ENCODE data around the gene PGP. TPM values are rescaled to one million over a fixed set of nuclear protein-coding genes. Genes with fewer than 3 reads are reported as not detected.

PGP gene
- total RNA-seq, 1 donor from 2014 or later, result 16.8 TPM

DNA sequence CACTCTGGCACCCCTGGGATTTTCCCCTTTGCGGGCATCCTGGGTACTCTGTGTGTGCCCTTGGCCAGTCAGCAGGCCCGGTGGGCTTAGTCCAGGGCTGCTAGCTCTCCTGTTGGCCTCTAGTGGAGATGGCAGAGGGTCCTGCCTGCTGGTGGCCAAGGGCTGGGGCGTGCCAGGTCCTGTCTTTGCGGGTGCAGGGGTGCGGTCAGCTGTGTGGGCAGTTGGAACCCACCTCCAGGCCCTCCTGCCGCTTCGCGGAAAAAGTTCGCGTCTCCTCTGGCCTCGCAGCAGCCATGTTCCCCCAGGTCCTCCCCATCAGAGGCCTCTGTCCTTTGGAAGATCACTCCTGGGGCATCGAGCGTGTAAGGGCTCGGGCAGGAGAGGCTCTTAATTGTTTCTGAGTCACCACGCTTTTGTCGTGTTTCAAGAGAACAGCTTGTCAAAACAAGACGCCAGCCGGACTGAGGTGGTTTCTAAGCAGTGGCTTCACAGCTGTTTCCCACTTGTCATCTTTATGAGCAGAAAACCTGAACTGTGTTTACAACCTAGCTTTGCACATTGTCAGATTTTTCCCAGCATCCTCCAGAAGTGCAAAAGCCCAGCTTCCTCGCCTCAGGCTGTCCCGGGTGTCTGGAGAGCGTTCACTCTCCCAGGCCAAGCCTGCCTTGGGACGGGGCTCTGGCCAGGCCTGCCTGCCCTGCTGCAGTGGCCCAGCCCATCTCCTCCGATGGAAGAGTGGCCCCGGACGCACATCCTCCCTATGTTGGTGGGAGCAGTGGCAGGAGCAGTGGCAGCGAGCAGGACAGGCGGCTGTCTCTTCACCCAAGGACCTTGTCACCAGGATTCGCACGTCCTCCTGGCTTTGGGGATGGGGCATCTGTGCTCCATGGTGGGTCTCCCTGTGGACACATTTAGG, 16.6 kb upstream of the PGP start:
- H3K27me3 Mint-ChIP-seq (ENCODE audit: low read depth), result peaks cover 17% of the 10 kb centered on the region
- H3K27ac Mint-ChIP-seq, result no peak overlapping the region
- DNase-seq (ENCODE audit: low spot score in 2 of 2, unreplicated experiment in 2 of 2), result no peak
- H3K9me3 Mint-ChIP-seq, result no peaks in the 10 kb centered on the region
- no peak overlapping the region for H3K4me3 Mint-ChIP-seq
- peaks cover 6% of the 10 kb centered on the region for H3K36me3 Mint-ChIP-seq
- no peaks in the 10 kb centered on the region for H3K4me1 Mint-ChIP-seq
- TF ChIP-seq, protein P1, sequence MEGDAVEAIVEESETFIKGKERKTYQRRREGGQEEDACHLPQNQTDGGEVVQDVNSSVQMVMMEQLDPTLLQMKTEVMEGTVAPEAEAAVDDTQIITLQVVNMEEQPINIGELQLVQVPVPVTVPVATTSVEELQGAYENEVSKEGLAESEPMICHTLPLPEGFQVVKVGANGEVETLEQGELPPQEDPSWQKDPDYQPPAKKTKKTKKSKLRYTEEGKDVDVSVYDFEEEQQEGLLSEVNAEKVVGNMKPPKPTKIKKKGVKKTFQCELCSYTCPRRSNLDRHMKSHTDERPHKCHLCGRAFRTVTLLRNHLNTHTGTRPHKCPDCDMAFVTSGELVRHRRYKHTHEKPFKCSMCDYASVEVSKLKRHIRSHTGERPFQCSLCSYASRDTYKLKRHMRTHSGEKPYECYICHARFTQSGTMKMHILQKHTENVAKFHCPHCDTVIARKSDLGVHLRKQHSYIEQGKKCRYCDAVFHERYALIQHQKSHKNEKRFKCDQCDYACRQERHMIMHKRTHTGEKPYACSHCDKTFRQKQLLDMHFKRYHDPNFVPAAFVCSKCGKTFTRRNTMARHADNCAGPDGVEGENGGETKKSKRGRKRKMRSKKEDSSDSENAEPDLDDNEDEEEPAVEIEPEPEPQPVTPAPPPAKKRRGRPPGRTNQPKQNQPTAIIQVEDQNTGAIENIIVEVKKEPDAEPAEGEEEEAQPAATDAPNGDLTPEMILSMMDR (IDR thresholded peaks at IDR 0.05; ENCODE audit: unreplicated experiment), result no peak

DNA sequence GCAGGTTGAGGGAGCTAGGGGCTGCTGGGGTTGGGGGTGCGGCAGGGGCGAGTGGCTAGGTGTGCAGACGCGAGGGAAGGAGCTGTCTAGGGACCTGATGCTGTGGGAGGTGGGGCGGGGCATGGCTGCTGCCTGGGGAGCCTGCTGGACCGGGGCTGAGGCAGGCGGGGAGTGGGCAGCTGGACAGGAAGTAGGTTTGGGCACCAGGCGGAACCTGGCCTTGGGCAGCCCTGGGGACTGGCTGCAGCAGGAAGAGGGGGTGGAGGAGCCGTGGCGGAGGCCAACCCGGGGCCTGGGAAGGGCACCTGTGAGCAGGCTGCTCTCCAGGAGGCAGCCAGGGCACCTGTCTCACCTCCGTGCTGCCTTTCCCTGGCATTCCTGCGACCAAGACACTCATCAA, 15.7 kb upstream of the PGP start:
- H3K4me3 Mint-ChIP-seq, result no peak overlapping the region
- TF ChIP-seq, protein P1 (IDR thresholded peaks at IDR 0.05; ENCODE audit: unreplicated experiment), result no peak
- H3K36me3 Mint-ChIP-seq, result peaks cover 5% of the 10 kb centered on the region
- no peak for DNase-seq (ENCODE audit: low spot score in 2 of 2, unreplicated experiment in 2 of 2)
- peaks cover 4% of the 10 kb centered on the region for H3K4me1 Mint-ChIP-seq
- no peak overlapping the region for H3K27ac Mint-ChIP-seq
- no peaks in the 10 kb centered on the region for H3K9me3 Mint-ChIP-seq
- peaks cover 8% of the 10 kb centered on the region for H3K27me3 Mint-ChIP-seq (ENCODE audit: low read depth)

DNA sequence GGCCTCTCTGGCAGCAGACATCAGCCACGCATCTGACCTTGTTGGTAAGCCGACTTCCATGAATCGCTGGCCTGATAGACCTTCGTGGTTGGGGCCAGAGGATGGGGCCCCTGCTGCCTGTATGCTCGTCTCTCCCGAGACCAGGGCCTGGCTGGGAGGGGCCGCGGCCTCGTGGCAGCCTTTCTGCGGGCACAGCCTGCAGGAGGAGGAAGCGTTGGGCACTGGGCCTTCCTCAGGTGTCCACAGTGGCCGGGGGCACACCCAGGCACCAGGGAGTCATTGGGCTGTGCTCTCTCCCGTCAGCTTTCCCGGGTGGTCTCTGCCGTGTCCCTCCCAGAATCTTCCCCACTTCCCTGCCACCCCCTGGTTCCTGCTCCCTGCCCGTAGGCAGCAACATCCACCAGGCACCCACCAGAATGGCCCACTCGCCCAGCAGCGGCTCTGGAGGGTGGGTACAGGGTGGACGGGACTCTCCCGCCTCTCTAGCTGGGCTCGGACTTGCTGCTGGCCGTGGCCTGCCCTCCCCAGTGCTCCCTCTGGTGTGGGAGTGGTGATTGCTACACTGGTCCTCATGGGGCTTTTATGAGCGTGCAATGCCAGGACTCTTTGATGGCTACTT, 15.1 kb upstream of the PGP start:
- Mint-ChIP-seq H3K27ac (no peak overlapping the region), H3K4me3 (no peak overlapping the region)
- TF ChIP-seq, protein P1 (IDR thresholded peaks at IDR 0.05; ENCODE audit: unreplicated experiment), result no peak

DNA sequence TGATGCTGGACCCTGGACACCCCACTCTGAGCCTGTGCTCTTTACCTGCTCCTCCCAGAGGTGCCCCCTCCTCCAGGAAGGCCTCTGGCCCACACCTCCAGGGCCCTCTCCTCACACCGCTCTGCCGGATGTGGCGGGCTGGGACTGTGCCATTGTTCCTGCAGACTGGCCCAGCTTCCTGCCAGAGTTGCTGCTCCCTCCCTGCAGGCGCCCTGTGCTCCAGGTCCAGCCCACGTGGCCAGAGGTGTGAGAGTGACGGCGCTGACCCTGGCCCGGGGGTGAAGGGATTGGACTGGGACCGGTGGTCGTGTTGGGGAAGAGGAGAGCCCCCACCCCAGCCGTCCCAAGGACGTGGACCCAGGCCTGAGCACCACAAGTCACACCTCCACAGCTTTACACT, 14.5 kb upstream of the PGP start:
- TF ChIP-seq, protein P1 (IDR thresholded peaks at IDR 0.05; ENCODE audit: unreplicated experiment), result no peak
- no peak for DNase-seq (ENCODE audit: low spot score in 2 of 2, unreplicated experiment in 2 of 2)
- Mint-ChIP-seq H3K27ac (no peak overlapping the region), H3K4me1 (peaks cover 10% of the 10 kb centered on the region), H3K27me3 (ENCODE audit: low read depth) (no peaks in the 10 kb centered on the region), H3K4me3 (no peak overlapping the region), H3K36me3 (no peaks in the 10 kb centered on the region), H3K9me3 (no peaks in the 10 kb centered on the region)

More for the DNA sequence above, 15.1 kb upstream of the PGP start:
- no peak for DNase-seq (ENCODE audit: low spot score in 2 of 2, unreplicated experiment in 2 of 2)
- Mint-ChIP-seq H3K36me3 (peaks cover under 1% of the 10 kb centered on the region), H3K9me3 (no peaks in the 10 kb centered on the region), H3K4me1 (peaks cover 4% of the 10 kb centered on the region), H3K27me3 (ENCODE audit: low read depth) (peaks cover 3% of the 10 kb centered on the region)

DNA sequence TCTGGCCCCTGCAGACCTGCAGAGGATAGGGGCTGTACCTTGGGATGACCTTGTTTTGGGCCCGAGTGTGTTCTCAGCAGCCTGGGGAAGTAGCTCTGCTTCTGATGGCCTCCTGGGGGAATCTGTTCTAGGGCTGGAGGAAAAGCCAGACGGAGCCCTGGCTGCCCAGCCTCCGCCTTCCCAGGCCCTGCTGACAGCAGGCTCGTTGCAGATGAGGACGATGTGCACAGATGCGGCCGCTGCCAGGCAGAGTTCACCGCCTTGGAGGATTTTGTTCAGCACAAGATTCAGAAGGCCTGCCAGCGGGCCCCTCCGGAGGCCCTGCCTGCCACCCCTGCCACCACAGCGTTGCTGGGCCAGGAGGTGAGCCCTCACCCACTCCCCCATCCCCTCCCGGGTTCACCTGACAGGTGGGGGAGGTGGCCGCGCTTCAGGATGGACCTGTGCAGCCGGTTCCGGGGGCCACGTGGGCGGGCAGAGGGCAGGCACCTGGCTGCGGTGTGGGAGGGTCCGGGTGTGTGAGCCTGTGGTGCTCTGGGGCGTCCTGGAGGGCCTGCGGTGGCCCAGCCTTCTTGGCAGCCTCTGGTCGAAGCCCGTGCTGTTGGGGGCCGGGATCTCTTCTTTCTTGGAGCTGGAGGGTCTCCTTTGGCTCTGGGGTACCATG, 13.7 kb upstream of the PGP start:
- DNase-seq (ENCODE audit: low spot score in 2 of 2, unreplicated experiment in 2 of 2), result no peak
- Mint-ChIP-seq H3K9me3 (no peaks in the 10 kb centered on the region), H3K4me3 (no peak overlapping the region), H3K4me1 (peaks cover 11% of the 10 kb centered on the region), H3K27me3 (ENCODE audit: low read depth) (no peaks in the 10 kb centered on the region), H3K27ac (no peak overlapping the region), H3K36me3 (no peaks in the 10 kb centered on the region)
- TF ChIP-seq, protein P1 (IDR thresholded peaks at IDR 0.05; ENCODE audit: unreplicated experiment), result no peak

All from mesothelial cell of epicardium (in vitro differentiated cells).